T-helper 9 cell (primary cell): ENCODE data around the gene NACC2.

ENCODE experiments used
- DNase-seq: peaks from one replicate; pipeline ENCODE4 v3.0.0-alpha.2; 2020
- total RNA-seq, 2 donors: gene quantifications; one replicate each; lab custom pipeline; 2026; lab: John Stamatoyannopoulos, UW

NACC2 gene, protein sequence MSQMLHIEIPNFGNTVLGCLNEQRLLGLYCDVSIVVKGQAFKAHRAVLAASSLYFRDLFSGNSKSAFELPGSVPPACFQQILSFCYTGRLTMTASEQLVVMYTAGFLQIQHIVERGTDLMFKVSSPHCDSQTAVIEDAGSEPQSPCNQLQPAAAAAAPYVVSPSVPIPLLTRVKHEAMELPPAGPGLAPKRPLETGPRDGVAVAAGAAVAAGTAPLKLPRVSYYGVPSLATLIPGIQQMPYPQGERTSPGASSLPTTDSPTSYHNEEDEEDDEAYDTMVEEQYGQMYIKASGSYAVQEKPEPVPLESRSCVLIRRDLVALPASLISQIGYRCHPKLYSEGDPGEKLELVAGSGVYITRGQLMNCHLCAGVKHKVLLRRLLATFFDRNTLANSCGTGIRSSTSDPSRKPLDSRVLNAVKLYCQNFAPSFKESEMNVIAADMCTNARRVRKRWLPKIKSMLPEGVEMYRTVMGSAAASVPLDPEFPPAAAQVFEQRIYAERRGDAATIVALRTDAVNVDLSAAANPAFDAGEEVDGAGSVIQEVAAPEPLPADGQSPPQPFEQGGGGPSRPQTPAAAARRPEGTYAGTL
- total RNA-seq = 12.1 to 38.3 reads per million in 2 donors

DNA sequence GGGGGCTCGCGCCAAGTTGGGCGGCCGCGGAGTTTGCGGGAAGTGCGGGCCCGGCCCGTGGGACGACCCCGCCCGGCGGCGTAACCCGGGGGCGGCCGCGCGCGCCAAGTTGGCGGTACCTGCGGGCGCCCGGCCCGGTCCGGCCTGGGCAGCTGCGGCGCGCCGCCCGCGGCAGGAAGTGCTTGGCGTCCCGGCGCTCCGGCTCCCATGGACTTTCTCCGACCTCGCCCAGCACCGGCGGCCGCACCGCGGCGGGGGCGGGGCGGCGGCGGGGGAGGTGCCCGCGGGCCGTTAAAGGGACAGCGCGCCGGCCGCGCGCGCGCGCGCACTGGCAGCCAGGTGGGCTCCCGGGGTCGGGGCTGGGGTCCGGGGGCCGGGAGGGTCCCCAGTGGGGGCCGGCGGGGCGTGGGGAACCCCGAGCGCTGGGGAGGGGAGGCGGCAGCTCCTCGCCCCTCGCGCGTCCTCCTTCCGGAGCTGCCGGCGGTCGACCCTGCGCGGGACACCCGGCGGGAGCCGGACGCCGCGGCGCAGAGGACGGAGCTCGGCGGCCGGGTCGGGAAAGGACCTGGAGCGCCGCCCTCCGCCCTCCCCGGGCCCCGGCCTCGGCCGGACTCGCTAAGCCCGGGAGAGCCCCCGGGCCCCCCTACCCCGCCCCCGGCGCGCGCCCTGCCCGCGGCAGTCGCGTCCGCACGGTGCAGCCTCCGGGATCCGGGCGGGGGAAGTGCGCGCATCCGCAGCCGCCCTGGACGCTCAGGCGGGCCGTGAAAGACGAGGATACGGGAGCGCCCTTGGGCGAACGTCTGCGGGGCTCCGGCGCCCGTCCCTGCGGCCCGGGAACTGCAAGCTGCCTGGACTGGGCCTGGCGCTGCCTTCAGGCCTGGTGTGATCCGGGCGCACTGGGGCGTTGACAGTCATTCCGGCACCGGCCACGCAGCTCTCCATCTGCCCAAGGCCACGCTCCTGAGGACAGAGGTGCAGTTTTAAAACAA, at the start of gene NACC2:
Gene NACC2 (minus strand): TSS at position 220 of the 989 bp plus-strand sequence. CDS start 44,768 bp downstream, outside the sequence.
- DNase-seq = no peak

DNA sequence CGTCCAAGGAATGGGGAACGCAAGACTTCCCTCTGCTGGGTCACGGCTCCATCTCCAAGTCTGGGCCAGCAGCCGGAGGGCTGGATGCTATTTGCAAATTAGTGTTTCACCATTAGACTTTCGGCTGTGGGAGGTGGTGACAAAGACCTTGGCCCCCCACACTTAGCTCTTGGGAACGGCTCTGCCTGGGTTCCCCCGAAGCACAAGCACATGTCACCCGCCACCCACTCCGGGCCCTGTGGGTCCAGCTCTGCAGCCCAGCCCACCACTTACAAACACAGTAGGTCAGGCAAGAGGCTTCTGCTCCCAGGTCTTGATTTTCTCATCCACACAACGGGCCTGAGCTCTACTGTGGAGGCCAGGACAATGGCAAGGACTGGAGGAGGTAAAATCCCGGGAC, 49.4 kb upstream of the NACC2 start:
- DNase-seq = no peak

DNA sequence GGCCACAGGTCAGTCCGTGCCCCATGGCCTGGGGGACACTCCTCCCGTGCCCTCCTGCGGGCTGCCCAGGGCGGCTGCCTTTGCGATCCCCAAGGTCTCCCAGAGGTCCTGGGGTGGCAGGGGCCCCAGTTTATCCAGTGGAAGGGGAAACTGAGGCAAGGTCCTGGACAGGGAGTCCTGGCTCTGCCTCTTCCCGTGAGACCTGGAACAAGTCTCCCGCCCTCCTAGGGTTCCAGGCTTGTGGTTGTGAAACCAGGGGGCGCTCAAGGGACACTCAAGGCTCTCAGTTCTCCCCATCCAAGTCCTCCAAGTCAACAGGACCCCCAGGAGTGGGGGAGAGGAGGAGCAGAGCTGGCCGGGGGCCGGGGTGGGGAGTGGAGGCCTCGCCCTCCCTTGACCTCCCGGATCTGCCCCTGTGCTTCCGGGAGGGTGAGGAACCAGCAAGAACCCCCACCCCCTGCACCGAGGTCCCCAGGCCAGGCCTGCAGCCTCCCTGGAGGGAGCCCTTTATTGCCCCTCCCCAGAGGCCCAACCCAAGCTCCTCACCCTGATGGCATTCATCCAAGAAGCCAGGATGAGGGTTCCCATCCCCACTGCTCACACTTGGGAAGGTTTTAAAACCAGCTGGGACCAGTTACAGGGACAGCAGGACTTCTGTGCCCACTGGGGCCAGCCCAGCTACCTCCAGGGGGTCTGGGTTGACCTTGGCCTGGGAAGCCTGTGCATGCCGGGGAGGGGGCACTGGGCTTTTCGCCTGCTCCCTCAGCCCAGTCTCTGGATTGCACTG, 48.3 kb upstream of the NACC2 start:
- no peak for DNase-seq

DNA sequence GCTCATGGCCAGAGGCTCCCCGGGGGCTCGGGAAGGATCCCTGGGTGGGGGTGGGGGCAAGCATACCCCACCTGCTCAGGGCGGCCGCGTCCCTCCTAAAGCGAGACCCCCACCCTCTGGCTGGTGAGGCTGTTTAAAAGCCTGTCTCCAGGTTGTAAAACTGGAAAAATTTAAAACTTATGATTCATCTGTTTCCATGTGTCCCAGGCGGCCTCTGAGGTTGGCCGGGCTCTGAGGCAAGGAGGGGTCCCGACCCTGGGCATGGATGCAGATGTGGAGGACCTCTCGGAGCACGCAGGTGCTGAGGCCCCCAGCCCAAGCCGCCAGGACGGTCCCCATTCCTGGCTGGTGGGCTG, 47.7 kb upstream of the NACC2 start:
- DNase-seq = no peak

DNA sequence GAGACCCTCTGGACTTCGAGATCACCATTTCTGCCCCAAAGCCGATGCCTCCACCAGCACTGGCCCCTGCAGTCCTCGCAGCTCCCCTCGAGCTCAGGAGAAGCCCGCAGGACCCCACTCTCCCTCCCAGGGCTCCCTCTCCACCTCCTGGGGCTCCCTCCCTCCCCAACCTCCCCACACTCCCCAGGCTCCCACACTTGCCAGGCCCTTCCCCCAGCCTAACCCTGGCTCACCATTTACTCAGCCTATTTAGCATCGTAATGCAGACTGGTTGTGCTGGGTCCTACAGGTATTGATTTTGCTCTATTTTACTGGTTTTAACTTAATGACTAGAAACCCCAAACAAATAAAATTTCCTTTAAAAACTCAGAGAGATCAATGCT, 47.3 kb upstream of the NACC2 start:
- no peak for DNase-seq

DNA sequence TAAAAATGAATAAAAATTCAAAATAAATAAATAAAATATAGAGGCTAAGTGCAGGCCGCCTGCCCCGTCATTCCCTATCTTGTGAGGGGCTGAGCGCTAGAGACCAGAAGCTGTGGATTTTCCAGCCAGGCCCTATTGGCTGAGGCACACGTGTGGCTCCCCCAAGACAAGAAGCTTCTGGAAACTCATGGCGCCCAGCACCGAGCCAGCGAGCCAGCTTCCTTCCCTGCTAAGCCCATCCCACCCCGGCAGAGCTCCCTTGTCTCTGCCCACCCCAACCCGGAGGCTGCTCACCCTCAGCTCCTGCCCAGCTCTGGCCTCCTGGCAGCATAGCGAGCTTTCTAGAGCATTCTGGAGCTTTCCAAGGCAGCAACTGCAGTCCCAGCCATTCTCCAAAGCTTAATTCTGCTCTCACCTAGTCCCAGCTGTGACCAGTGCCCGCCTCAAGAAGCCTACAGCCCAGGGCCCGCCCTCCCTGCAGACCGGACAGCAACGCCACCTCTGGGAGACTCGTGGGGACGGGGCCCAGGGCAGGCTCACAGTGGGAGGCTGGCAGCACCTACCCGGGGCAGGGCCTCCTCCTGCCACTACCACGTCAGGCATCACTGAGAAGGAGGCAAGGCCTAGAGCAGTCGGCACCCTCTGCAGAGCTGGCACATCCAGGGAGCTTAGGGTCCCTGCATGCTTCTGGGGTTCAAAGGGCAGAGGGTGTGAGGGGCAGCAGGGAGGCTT, 46.8 kb upstream of the NACC2 start:
- DNase-seq = no peak

DNA sequence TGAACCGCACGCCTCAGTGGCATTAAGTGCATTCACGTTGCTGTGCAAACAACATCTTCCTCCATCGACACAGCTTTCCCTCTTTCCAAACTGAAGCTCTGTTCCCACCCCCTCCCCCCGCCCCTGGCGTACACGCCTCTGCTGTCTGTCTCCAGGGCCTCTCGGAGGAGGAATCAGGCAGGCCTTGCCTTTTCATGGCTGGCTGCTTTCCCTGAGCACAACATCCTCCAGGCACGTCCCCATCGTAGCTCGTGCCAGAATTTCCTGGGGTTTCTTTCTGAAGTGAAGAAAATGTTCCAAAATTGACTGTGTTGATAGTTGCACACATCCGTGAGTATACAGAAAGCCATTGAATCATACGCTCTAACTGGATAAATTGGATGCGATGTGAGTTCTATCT, 45.9 kb upstream of the NACC2 start:
- no peak for DNase-seq

DNA sequence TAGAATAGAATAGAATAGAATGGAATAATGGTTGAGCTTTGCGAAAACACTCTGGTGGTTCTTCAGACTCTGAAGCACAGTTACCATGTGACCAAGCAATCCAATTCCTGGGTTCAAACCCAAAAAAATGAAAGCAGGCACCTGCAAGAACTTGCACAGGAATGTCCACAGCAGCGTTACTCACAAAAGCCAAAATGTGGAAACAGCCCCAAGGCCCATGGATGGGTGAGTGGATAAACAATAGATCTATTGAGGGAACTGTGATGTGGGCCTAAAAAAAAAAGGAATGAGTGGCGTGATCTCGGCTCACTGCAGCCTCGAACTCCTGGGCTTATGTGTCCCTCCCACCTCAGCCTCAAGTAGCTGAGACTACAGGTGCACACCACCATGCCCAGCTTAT, 45.0 kb upstream of the NACC2 start:
- no peak for DNase-seq

DNA sequence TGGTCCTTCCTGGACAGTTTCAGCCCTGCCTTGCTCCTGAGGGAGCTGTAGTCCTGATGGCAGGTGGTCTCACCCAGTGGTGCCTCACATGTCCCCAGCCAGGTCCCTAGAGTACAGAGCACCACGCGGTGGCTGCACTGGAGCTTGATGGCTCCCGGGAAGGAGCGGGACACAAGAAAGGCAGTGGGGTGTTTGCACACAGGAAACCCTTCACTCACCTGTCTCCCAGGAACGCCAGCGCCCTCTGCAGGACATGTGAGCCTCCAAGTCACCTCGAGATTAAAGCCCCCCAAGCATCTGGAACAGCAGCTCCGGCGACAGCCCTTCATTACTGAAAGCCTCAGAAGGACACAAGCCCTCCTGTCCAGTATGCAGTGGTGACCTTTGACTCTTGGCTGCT, 43.5 kb upstream of the NACC2 start:
- peak; percentile 41 for DNase-seq

DNA sequence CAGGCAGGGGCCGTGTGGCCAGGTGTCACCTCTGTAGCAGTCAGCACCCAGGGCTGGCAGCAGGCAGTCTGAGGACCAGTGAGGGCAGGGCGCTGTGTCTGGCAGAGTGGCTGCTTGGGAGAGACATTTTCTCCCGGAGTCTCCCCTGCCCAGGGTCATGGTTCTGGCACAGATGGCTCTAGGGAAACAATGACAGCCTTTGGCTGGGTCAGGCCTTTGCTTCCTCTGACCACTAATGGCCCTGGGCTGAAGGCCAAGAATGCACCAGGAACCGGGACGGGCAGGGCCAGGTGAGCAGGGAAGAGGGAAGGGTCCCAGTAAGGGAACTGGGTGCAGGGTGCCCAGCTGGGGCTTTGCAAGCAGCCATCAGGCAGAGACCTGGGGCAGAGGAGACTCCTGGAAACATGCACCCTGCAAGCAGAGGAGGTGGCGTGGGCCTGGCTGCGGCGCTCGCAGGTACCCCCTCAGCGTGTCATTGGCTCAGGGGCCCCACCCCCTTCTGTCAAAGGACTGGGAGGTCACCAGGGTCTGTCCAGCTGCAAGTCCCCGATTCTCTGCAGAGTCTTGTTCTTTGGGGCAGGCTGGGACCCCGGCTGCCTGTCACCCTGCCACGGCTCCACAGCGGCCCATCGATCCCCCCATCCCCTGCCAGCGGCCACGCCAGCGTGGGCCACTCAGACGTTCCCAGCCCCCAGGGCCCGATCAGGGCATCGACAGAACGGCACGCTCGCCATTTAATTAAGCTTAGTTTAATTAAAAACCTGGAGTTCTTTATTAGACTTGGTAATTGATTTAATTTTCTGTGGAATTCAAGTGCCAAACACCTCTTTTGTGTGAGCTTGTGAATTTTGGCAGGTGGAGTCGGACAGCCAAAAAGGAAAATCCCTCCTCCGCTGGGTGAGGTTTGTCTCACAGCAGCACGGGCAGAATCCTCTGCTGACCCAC, 42.5 kb upstream of the NACC2 start:
- no peak for DNase-seq

DNA sequence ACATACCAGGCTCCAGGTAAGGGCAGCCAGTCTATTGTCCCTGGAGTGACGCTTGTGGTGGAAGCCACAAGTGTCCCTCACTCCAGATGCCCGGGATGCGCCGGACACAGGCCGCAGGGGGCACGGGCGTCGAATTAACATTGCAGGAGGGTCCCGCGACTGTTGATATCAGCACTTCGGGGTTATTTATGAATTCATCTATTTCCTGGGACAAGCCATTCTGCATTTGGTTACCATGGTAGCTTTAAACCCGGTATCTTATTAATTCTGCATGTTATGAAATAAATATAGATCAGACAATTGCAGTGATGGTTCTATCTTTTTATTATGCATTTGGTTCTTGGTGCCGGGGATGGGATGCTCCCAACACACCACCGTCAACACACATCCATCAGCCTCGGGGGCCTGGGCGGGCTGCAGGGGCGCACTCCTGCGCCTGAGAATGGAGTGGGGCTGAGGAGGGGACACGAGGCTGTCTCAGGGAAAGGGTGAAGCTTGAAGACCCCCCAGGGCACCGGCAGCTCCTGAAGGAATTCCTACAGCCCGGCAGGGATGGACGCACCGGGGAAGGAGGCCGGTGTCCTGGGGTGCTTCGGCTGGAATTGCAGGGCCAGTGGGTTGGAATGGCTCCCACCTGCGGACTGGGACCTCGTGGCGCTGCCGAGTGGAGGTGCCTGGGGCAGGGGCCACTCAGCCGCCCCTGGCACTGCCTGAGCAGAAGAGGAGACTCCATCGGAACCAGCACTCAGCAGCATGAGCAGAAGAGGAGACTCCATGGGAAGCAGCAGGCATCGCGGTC, 41.2 kb upstream of the NACC2 start:
- DNase-seq = no peak

DNA sequence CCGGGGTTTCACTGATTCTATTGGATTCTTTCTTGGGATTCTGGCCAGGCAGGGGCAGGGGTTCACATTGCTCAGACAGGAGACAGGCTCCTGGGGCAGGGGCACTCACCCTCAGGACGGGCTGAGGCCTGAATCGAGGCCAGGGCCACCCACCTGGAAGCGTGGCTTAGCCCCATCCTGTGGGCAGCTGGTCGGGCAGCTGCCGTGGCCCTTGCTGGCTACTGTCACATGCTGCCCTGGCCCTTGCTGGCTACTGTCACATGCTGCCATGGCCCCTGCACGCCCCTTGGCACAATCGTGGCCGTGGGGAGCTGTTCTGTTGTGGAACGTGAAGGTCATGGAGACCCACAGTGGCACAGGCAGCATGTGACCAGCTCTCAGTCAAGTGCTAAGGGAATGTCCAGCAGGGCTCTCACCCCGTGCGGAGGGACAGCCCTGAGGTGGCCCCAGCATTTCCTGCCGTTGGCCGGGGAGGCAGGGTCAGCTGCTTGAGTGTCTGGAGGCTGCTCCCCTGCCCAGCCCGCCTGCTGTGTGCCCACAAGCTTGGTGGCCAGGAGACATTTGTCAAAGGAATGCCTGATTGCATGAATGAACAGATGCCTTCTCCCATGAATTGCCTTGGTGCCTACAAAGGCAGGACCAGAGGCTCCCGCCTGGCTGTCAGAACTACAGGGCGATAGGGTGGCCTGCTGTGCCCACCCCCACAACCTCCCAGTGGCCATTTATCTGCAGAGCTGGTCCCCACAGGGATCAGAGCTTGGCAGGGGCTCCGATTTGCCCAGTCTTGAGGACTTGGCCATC, 40.4 kb upstream of the NACC2 start:
- DNase-seq = no peak

DNA sequence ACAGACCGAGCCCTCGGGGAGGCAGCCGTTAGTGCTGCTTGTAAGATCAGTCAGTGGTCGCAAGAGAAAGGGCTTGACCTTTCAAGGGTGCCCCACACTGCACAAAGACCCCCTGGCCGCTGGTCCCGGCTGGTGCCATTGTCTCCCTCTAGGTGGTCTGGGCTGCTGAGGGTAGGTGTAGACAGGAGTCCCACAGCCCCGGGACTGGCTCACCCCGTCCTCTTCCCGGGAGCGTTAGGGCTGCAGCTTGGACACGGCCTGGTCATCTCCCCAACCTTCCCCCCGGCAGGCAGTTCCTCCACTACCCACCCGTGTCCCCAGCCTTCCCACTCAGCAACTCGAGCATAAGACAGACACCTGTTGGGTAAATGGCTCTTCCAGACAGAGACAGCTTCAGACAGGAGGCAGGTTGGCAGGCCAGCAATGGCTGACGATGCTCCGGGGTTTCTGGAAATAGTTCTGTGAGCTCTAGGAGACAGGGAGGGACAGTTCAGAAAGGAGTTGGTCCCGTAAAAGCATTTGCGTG, 38.9 kb upstream of the NACC2 start:
- DNase-seq = no peak

DNA sequence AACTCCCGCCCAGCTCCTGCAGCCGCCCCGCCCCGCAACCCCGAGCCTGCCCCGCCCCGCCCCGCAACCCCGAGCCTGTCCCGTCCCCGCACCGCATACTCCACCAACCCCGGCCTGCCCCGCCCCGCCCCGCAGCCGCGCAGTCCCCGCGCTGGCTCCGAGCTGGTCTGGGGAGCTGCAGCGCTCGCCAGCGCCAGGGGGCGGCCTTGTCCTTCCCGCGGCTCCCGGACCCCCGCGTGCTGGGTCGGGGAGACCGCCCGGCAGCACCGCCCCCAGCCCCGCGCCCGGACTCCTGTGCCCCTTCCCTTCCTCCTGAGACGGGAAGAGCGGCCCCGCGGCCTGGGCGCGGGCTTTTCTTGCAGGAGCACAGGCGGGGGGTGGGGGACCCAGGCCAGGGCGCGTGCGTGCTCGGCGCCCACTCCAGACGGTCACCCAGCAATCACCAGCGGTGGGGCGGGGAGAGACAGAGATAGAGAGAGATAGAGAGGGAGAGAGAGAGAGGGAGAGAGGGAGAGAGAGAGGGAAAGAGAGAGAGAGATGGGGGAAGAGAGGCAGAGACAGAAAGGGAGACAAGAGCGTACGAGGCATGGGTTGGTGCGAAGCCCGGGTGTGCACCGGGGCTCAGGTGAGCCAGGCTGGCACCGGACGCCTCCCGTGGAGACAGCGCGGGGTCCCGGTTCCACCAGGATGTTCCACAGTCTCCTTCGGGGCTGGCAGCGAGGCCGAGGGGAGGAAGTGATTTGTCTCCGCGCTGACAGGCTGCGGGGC, 38.3 kb upstream of the NACC2 start:
- DNase-seq = no peak

DNA sequence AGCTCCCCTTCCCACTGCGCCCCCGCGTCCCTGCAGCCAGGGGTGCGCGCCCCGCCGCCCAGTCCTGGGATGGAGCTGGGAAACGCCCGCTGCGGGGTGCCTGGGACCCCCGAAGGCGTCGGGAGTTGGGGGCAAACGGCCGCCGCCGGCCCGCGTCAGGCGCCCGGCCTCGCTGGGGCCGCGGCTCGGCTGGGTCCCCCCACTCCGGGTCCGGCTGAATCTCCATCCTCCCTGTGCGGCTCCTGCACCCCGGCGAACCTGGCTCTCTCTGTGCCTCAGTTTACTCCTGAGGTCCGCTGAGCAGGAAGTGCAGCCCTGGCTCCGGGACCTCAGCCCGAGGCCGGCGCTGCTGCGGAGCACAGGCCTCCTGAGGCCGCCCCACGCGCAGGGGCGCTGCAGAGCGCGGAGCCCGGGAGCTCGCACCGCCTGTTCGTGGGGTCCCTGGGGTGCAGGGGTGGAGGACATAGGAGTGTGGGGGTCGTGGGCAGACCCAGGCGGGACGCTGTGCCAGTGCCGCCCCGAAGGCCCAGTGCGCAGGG, 37.5 kb upstream of the NACC2 start:
- no peak for DNase-seq

DNA sequence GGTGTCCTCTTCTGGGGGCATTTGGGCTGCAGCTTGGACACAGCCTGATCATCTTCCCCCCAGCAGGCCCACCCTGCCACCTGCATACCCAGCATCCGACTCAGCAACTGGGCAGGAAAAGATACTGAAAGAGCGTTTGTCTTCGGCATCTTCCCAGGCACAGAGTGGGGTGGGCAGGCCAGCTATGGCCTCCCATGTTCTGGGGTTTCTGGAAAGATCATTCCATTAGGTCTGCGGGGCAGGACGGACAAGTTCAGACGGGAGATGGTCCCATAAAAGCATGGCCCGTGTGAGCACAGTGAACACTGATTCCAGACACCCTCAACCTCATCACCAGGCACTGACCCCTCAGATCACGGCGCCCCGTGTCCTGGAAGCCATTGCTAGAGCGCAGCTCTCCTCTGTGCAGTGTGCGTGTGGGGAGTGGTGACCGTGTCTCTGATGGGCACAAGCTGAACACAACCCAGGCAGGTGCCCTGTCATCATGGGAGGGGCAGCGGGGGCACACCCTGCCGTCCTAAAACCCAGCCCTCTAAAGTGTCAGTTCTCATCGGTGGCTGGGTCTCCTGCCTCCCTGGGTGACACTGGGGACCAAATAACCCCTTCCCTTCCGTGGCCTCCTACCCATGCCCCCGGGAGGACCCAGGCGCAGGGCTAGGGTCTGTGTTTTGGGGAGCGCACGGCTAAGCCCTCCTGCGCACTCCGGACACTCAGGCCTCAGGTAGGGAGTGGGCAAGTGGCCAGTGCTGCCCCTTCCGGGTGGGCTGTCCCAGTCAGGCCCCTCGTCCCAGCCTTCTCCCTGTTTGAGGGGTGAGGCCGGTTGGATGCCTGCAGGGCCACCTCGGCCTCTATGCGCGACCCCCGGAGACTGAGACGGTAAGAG, 36.8 kb upstream of the NACC2 start:
- no peak for DNase-seq
